Smooth muscle cell (in vitro differentiated cells): Measurements from ENCODE around the gene CLASRP. TPM values are rescaled to one million over a fixed set of nuclear protein-coding genes. Genes with fewer than 3 reads are reported as not detected.

Experiments
- DNase-seq: peaks from one replicate; lab custom pipeline; 2025; ENCODE audit not compliant: unreplicated experiment; lab: John Stamatoyannopoulos, UW
- H2AFZ ChIP-seq: fragments of 200-600 bp; sonication (generic); 2 replicates; pipeline ENCODE4 v1.6.0; 2016; ENCODE audit warnings: antibody characterized with exemption, low read depth, mild to moderate bottlenecking
- H3F3A ChIP-seq: fragments of 200-600 bp; sonication (generic); 2 replicates; pipeline ENCODE4 v1.6.0; 2017; ENCODE audit warnings: antibody characterized with exemption, low read depth
- H3K27ac ChIP-seq: fragments of 200-600 bp; sonication (generic); 2 replicates; pipeline ENCODE4 v1.5.1; 2016; ENCODE audit warnings: low read depth, mild to moderate bottlenecking
- H3K27me3 ChIP-seq: fragments of 200-600 bp; sonication (generic); 2 replicates; pipeline ENCODE4 v1.6.1; 2016; ENCODE audit warnings: low read depth, mild to moderate bottlenecking
- H3K36me3 ChIP-seq: fragments of 200-600 bp; sonication (generic); 2 replicates; pipeline ENCODE4 v1.5.1; 2016; ENCODE audit warnings: low read depth
- H3K4me1 ChIP-seq: fragments of 200-600 bp; sonication (generic); 2 replicates; pipeline ENCODE4 v1.5.1; 2016; ENCODE audit warnings: low read depth
- H3K4me2 ChIP-seq: fragments of 200-600 bp; sonication (generic); 2 replicates; pipeline ENCODE4 v1.6.0; 2016; ENCODE audit warnings: mild to moderate bottlenecking
- H3K4me3 ChIP-seq: fragments of 200-600 bp; sonication (generic); 2 replicates; pipeline ENCODE4 v1.5.1; 2016; ENCODE audit warnings: mild to moderate bottlenecking
- H3K79me2 ChIP-seq: fragments of 200-600 bp; sonication (generic); 2 replicates; pipeline ENCODE4 v1.6.0; 2016; ENCODE audit warnings: low read depth, mild to moderate bottlenecking
- H3K9ac ChIP-seq: fragments of 200-600 bp; sonication (generic); 2 replicates; pipeline ENCODE4 v1.6.0; 2016; ENCODE audit warnings: low read depth
- H3K9me3 ChIP-seq: fragments of 200-600 bp; sonication (generic); replicated peaks from 2 replicates; pipeline ENCODE4 v1.5.1; 2016; ENCODE audit warnings: low read depth
- H4K20me1 ChIP-seq: fragments of 200-600 bp; sonication (generic); 2 replicates; pipeline ENCODE4 v1.6.0; 2016; ENCODE audit warnings: low read depth
- CTCF ChIP-seq: fragments of 200-600 bp; sonication (generic); IDR thresholded peaks from 2 replicates; pipeline ENCODE4 v1.5.1; 2017; ENCODE audit warnings: borderline replicate concordance, mild to moderate bottlenecking, antibody characterized with exemption; ENCODE audit not compliant: insufficient read depth, poor library complexity, severe bottlenecking
- WGBS: methylation state at CpG from one replicate; pipeline ENCODE4 v1.1.7; 2016; ENCODE audit warnings: low lambda C conversion rate; 5-methylcytosine and 5-hydroxymethylcytosine counted together
- polyA plus RNA-seq: library from polyadenylated mRNA; unstranded; fragments of >200 nt; fragmentation: Nextera tagmentation; extraction: Ambion mirVana; gene quantifications from 2 replicates; pipeline ENCODE4 v1.2.1, GENCODE V29; 2016
- total RNA-seq: library from RNA; depleted of rRNA; stranded (reverse); fragments of >200 nt; gene quantifications from 2 replicates; pipeline ENCODE4 v1.2.3, GENCODE V29; 2014

The CLASRP gene
- total and polyA plus RNA-seq, 2 experiments from 2014 or later = 24.3 to 34.6 TPM

- over 99% methylated on average over 4 of the region's 6 CpGs for WGBS
- Histone ChIP-seq H3K4me1 (peaks cover 7% of the 10 kb centered on the region), H3K36me3 (peaks cover 6% of the 10 kb centered on the region), H3K4me3 (no peak overlapping the region), H3K9ac (no peak overlapping the region), H3F3A (peaks cover 4% of the 10 kb centered on the region), H3K27ac (no peak overlapping the region), H3K4me2 (no peak overlapping the region), H2AFZ (no peak overlapping the region), H3K79me2 (peaks cover 67% of the 10 kb centered on the region), H3K9me3 (no peaks in the 10 kb centered on the region), H3K27me3 (no peaks in the 10 kb centered on the region), H4K20me1 (peaks cover 67% of the 10 kb centered on the region)
- no peak for TF ChIP-seq CTCF
- DNase-seq = no peak
Observed at GRCh38 chr19:45041125-45041524, 2.3 kb downstream of the CLASRP start.

- no peak for TF ChIP-seq CTCF
- Histone ChIP-seq H2AFZ (no peak overlapping the region), H3K4me3 (no peak overlapping the region), H3K27ac (no peak overlapping the region), H3K9me3 (no peaks in the 10 kb centered on the region), H3K79me2 (peaks cover 94% of the 10 kb centered on the region), H3K27me3 (no peaks in the 10 kb centered on the region), H3K4me2 (no peak overlapping the region), H3K4me1 (no peaks in the 10 kb centered on the region), H4K20me1 (peaks cover 99% of the 10 kb centered on the region), H3K36me3 (peaks cover 6% of the 10 kb centered on the region), H3F3A (peaks cover 4% of the 10 kb centered on the region), H3K9ac (no peak overlapping the region)
- 89% methylated on average over 14 of the region's 14 CpGs for WGBS
- DNase-seq = no peak
Observed at GRCh38 chr19:45045671-45046353, 7.0 kb downstream of the CLASRP start.

- Histone ChIP-seq H4K20me1 (peaks cover 99% of the 10 kb centered on the region), H3K79me2 (peaks cover 94% of the 10 kb centered on the region), H2AFZ (no peak overlapping the region), H3K9ac (no peak overlapping the region), H3K4me3 (no peak overlapping the region), H3K27ac (no peak overlapping the region), H3K9me3 (no peaks in the 10 kb centered on the region), H3K36me3 (peaks cover 6% of the 10 kb centered on the region), H3F3A (peaks cover 4% of the 10 kb centered on the region), H3K4me1 (no peaks in the 10 kb centered on the region), H3K4me2 (no peak overlapping the region), H3K27me3 (no peaks in the 10 kb centered on the region)
- no peak for DNase-seq
- TF ChIP-seq CTCF = no peak
- 96% methylated on average over 7 of the region's 7 CpGs for WGBS
Observed at GRCh38 chr19:45046355-45046754, 7.5 kb downstream of the CLASRP start.
